ENCODE data around the gene DDX23.

DDX23 gene

DNA sequence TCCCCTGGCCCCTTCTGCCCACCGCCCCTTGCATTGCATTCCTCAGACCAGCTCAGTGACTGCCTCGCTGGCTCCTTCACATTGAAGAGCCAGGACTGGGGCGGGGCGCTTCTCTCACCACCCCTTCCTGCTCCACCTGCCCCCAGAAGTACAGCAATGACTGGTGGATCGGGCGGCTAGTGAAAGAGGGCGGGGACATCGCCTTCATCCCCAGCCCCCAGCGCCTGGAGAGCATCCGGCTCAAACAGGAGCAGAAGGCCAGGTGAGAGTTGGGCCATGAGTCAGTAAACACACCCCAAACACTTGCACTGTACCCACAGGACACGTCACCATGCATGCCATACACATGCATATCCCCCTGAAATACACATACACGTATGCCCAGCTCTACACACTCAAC, 27.9 kb downstream of the DDX23 start:
- H2AFZ ChIP-seq (ENCODE audit: low read depth, low read length): no peak overlapping the region
- no peak overlapping the region for H3K14ac ChIP-seq (ENCODE audit: low read length in 2 of 2)
- no peak overlapping the region for H3K4me3 ChIP-seq (ENCODE audit: insufficient read depth in 1 of 2, low read depth in 1 of 2, low read length in 2 of 2)
- H2AK5ac ChIP-seq (ENCODE audit: low read length, severe bottlenecking): no peak overlapping the region
- H3K4ac ChIP-seq (ENCODE audit: low read depth in 1 of 2, low read length in 2 of 2): no peak overlapping the region
- H3K27me3 ChIP-seq (ENCODE audit: control insufficient read depth in 1 of 2, insufficient read depth in 1 of 2, low read length in 2 of 2): no peaks in the 10 kb centered on the region
- no peak overlapping the region for H4K91ac ChIP-seq (ENCODE audit: low read length)
- peaks cover 3% of the 10 kb centered on the region for H3K4me1 ChIP-seq (ENCODE audit: control insufficient read depth, insufficient read depth, low read depth, low read length)
- DNase-seq: no peak
- H2BK12ac ChIP-seq (ENCODE audit: low read length in 2 of 2): no peak overlapping the region
- no peak overlapping the region for H2BK5ac ChIP-seq (ENCODE audit: low read depth, low read length, poor library complexity, severe bottlenecking)
- no peak overlapping the region for H2BK15ac ChIP-seq (ENCODE audit: low read depth, poor library complexity, severe bottlenecking)
- H4K8ac ChIP-seq (ENCODE audit: low read length): no peak overlapping the region
- no peak overlapping the region for H3K9ac ChIP-seq (ENCODE audit: low read length)
- H3K18ac ChIP-seq (ENCODE audit: low read depth in 1 of 2, low read length in 2 of 2): no peak overlapping the region
- no peak overlapping the region for H2BK120ac ChIP-seq (ENCODE audit: low read depth, low read length)
- no peak overlapping the region for H3K4me2 ChIP-seq (ENCODE audit: low read length, poor library complexity, severe bottlenecking)
- H3K27ac ChIP-seq (ENCODE audit: low read length, poor library complexity, severe bottlenecking): no peak overlapping the region
- H3K36me3 ChIP-seq (ENCODE audit: control insufficient read depth in 1 of 2, insufficient read depth in 2 of 2, low read depth in 1 of 2, low read length in 2 of 2): peaks cover 59 to 66% of the 10 kb centered on the region in 2 experiments
- no peak overlapping the region for H3K23ac ChIP-seq (ENCODE audit: low read length in 2 of 2)
- no peaks in the 10 kb centered on the region for H3K9me3 ChIP-seq (ENCODE audit: control insufficient read depth, low read length)
- WGBS: 73% methylated on average over 12 of the region's 12 CpGs
- H3K79me1 ChIP-seq (replicated peaks; ENCODE audit: low read length, poor library complexity, severe bottlenecking): peaks cover 22% of the 10 kb centered on the region

DNA sequence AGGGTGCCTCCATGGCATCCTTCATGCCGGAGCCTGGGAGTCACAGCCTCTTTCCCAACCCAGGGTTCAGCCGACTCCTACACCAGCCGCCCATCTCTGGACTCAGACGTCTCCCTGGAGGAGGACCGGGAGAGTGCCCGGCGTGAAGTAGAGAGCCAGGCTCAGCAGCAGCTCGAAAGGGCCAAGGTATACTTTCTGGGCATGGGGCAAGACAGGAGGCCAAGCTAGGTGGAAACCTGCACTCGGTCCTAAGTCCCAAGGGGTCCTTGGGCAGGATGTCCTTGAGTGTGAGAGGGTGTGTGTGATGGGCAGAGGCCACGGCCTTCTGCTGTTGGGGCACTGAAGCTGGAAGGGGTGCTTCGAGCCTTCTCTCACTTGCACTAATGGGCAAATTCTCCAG, 28.7 kb downstream of the DDX23 start:
- peaks cover 51 to 58% of the 10 kb centered on the region in 2 experiments for H3K36me3 ChIP-seq (ENCODE audit: control insufficient read depth in 1 of 2, insufficient read depth in 2 of 2, low read depth in 1 of 2, low read length in 2 of 2)
- H3K18ac ChIP-seq (ENCODE audit: low read depth in 1 of 2, low read length in 2 of 2): no peak overlapping the region
- no peak overlapping the region for H2BK15ac ChIP-seq (ENCODE audit: low read depth, poor library complexity, severe bottlenecking)
- H2BK5ac ChIP-seq (ENCODE audit: low read depth, low read length, poor library complexity, severe bottlenecking): no peak overlapping the region
- no peak overlapping the region for H3K14ac ChIP-seq (ENCODE audit: low read length in 2 of 2)
- WGBS: 94% methylated on average over 11 of the region's 11 CpGs
- H4K8ac ChIP-seq (ENCODE audit: low read length): no peak overlapping the region
- no peak overlapping the region for H2BK120ac ChIP-seq (ENCODE audit: low read depth, low read length)
- no peak overlapping the region for H3K4me2 ChIP-seq (ENCODE audit: low read length, poor library complexity, severe bottlenecking)
- no peak overlapping the region for H4K91ac ChIP-seq (ENCODE audit: low read length)
- H3K27ac ChIP-seq (ENCODE audit: low read length, poor library complexity, severe bottlenecking): no peak overlapping the region
- no peak overlapping the region for H3K23ac ChIP-seq (ENCODE audit: low read length in 2 of 2)
- H3K4me3 ChIP-seq (ENCODE audit: insufficient read depth in 1 of 2, low read depth in 1 of 2, low read length in 2 of 2): no peak overlapping the region
- DNase-seq: no peak
- H3K4me1 ChIP-seq (ENCODE audit: control insufficient read depth, insufficient read depth, low read depth, low read length): peaks cover 8% of the 10 kb centered on the region
- peaks cover 24% of the 10 kb centered on the region for H3K79me1 ChIP-seq (replicated peaks; ENCODE audit: low read length, poor library complexity, severe bottlenecking)
- H3K27me3 ChIP-seq (ENCODE audit: control insufficient read depth in 1 of 2, insufficient read depth in 1 of 2, low read length in 2 of 2): no peaks in the 10 kb centered on the region
- H2AK5ac ChIP-seq (ENCODE audit: low read length, severe bottlenecking): no peak overlapping the region
- no peak overlapping the region for H3K4ac ChIP-seq (ENCODE audit: low read depth in 1 of 2, low read length in 2 of 2)
- no peaks in the 10 kb centered on the region for H3K9me3 ChIP-seq (ENCODE audit: control insufficient read depth, low read length)
- no peak overlapping the region for H2AFZ ChIP-seq (ENCODE audit: low read depth, low read length)
- H3K9ac ChIP-seq (ENCODE audit: low read length): no peak overlapping the region
- no peak overlapping the region for H2BK12ac ChIP-seq (ENCODE audit: low read length in 2 of 2)

DNA sequence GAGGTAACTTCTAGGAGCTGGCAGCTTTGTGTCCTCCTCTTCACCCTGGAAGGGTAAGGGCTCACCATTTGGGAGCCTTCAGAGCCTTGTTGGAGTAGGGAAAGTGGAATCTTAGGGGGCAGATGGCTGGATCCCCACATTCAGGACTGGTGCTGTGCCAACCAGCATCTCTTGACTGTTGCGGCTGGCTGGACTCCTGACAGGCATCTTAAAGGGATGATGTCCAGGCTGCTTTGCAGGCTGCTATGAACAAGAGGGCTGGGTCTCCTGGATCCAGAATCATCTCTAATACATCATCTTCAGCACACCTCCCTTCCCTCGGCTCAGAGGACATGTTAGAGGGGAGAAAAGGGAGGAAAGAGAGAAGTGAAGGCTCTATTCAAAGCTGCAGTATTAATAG, 29.3 kb downstream of the DDX23 start:
- WGBS: 93% methylated on average over 2 of the region's 2 CpGs
- no peak overlapping the region for H3K14ac ChIP-seq (ENCODE audit: low read length in 2 of 2)
- no peak overlapping the region for H3K23ac ChIP-seq (ENCODE audit: low read length in 2 of 2)
- no peak overlapping the region for H2AK5ac ChIP-seq (ENCODE audit: low read length, severe bottlenecking)
- no peak overlapping the region for H4K91ac ChIP-seq (ENCODE audit: low read length)
- H4K8ac ChIP-seq (ENCODE audit: low read length): no peak overlapping the region
- H3K79me1 ChIP-seq (replicated peaks; ENCODE audit: low read length, poor library complexity, severe bottlenecking): peaks cover 24% of the 10 kb centered on the region
- no peak overlapping the region for H3K4ac ChIP-seq (ENCODE audit: low read depth in 1 of 2, low read length in 2 of 2)
- no peak for DNase-seq
- H2BK15ac ChIP-seq (ENCODE audit: low read depth, poor library complexity, severe bottlenecking): no peak overlapping the region
- no peak overlapping the region for H3K9ac ChIP-seq (ENCODE audit: low read length)
- H2BK12ac ChIP-seq (ENCODE audit: low read length in 2 of 2): no peak overlapping the region
- H2AFZ ChIP-seq (ENCODE audit: low read depth, low read length): no peak overlapping the region
- no peaks in the 10 kb centered on the region for H3K9me3 ChIP-seq (ENCODE audit: control insufficient read depth, low read length)
- H3K27ac ChIP-seq (ENCODE audit: low read length, poor library complexity, severe bottlenecking): no peak overlapping the region
- H2BK120ac ChIP-seq (ENCODE audit: low read depth, low read length): no peak overlapping the region
- no peak overlapping the region for H2BK5ac ChIP-seq (ENCODE audit: low read depth, low read length, poor library complexity, severe bottlenecking)
- peaks cover 11% of the 10 kb centered on the region for H3K4me1 ChIP-seq (ENCODE audit: control insufficient read depth, insufficient read depth, low read depth, low read length)
- no peaks in the 10 kb centered on the region for H3K27me3 ChIP-seq (ENCODE audit: control insufficient read depth in 1 of 2, insufficient read depth in 1 of 2, low read length in 2 of 2)
- no peak overlapping the region for H3K4me3 ChIP-seq (ENCODE audit: insufficient read depth in 1 of 2, low read depth in 1 of 2, low read length in 2 of 2)
- peaks cover 45 to 52% of the 10 kb centered on the region in 2 experiments for H3K36me3 ChIP-seq (ENCODE audit: control insufficient read depth in 1 of 2, insufficient read depth in 2 of 2, low read depth in 1 of 2, low read length in 2 of 2)
- no peak overlapping the region for H3K4me2 ChIP-seq (ENCODE audit: low read length, poor library complexity, severe bottlenecking)
- H3K18ac ChIP-seq (ENCODE audit: low read depth in 1 of 2, low read length in 2 of 2): no peak overlapping the region

DNA sequence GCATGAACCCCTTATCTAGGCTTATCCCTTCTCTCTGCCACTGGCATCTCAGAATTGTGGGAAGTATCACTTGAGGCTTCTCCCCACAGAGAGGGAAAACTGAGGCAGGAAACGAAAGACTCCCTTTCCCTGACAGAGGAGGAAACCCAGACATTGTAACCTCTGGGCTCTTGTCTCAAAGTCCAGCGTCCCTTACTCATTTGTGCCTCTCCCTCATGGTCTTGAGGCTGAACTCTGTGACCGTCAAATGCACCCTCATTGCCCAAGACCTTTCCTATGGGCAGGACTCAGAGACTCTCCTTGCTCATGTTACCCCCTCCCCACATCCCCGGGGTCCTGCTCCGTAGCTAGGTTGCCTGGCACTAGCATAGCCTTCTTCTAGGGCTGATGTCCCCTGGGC, 29.8 kb downstream of the DDX23 start:
- Histone ChIP-seq H3K27ac (ENCODE audit: low read length, poor library complexity, severe bottlenecking) (no peak overlapping the region), H3K4me1 (ENCODE audit: control insufficient read depth, insufficient read depth, low read depth, low read length) (peaks cover 14% of the 10 kb centered on the region), H3K14ac (ENCODE audit: low read length in 2 of 2) (no peak overlapping the region), H3K9me3 (ENCODE audit: control insufficient read depth, low read length) (no peaks in the 10 kb centered on the region), H3K4me3 (ENCODE audit: insufficient read depth in 1 of 2, low read depth in 1 of 2, low read length in 2 of 2) (no peak overlapping the region), H3K36me3 (ENCODE audit: control insufficient read depth in 1 of 2, insufficient read depth in 2 of 2, low read depth in 1 of 2, low read length in 2 of 2) (peaks cover 39 to 46% of the 10 kb centered on the region in 2 experiments), H2AFZ (ENCODE audit: low read depth, low read length) (no peak overlapping the region), H3K79me1 (replicated peaks; ENCODE audit: low read length, poor library complexity, severe bottlenecking) (peaks cover 29% of the 10 kb centered on the region), H3K4ac (ENCODE audit: low read depth in 1 of 2, low read length in 2 of 2) (no peak overlapping the region), H3K23ac (ENCODE audit: low read length in 2 of 2) (no peak overlapping the region), H3K4me2 (ENCODE audit: low read length, poor library complexity, severe bottlenecking) (no peak overlapping the region), H2BK12ac (ENCODE audit: low read length in 2 of 2) (no peak overlapping the region), H3K9ac (ENCODE audit: low read length) (no peak overlapping the region), H3K27me3 (ENCODE audit: control insufficient read depth in 1 of 2, insufficient read depth in 1 of 2, low read length in 2 of 2) (no peaks in the 10 kb centered on the region), H2BK120ac (ENCODE audit: low read depth, low read length) (no peak overlapping the region), H2BK5ac (ENCODE audit: low read depth, low read length, poor library complexity, severe bottlenecking) (no peak overlapping the region), H4K91ac (ENCODE audit: low read length) (no peak overlapping the region), H2AK5ac (ENCODE audit: low read length, severe bottlenecking) (no peak overlapping the region), H4K8ac (ENCODE audit: low read length) (no peak overlapping the region), H3K18ac (ENCODE audit: low read depth in 1 of 2, low read length in 2 of 2) (no peak overlapping the region), H2BK15ac (ENCODE audit: low read depth, poor library complexity, severe bottlenecking) (no peak overlapping the region)
- 91% methylated on average over 5 of the region's 5 CpGs for WGBS
- DNase-seq: no peak
